ENCODE results near the gene TSPAN19.
"Not testable (repeated sequence)": the region's sequence is repeated elsewhere in the genome, so short reads cannot be mapped to it uniquely, and the experiment has no call there.

TSPAN19 gene

DNA sequence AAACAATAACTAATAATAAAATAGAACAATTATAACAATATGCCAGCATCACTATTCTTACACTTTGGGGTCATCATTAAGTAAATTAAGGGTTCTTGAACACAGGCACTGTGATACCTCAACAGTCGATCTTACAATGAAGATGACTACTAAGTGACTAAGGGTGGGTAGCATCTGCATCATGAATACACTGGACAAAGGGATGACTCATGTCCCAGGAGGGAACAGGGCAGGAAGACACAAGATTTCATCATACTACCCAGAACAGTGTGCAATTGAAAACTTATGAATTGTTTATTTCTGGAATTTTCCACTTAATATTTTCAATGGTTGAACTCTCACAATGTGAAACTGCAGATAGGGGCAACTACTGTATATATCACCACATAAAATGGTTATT is 19.7 kb downstream of the TSPAN19 start (continued):
- TF ChIP-seq, protein P1, sequence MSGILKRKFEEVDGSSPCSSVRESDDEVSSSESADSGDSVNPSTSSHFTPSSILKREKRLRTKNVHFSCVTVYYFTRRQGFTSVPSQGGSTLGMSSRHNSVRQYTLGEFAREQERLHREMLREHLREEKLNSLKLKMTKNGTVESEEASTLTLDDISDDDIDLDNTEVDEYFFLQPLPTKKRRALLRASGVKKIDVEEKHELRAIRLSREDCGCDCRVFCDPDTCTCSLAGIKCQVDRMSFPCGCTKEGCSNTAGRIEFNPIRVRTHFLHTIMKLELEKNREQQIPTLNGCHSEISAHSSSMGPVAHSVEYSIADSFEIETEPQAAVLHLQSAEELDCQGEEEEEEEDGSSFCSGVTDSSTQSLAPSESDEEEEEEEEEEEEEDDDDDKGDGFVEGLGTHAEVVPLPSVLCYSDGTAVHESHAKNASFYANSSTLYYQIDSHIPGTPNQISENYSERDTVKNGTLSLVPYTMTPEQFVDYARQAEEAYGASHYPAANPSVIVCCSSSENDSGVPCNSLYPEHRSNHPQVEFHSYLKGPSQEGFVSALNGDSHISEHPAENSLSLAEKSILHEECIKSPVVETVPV (CRISPR knock-in tag; IDR thresholded peaks at IDR 0.05): no peak
- TF ChIP-seq ISL1 (CRISPR knock-in tag; IDR thresholded peaks at IDR 0.05) (no peak), ZNF565 (CRISPR knock-in tag; conservative IDR thresholded peaks at IDR 0.05; ENCODE audit: low read depth) (no peak), ZC3H10 (CRISPR knock-in tag; IDR thresholded peaks at IDR 0.05) (no peak)

DNA sequence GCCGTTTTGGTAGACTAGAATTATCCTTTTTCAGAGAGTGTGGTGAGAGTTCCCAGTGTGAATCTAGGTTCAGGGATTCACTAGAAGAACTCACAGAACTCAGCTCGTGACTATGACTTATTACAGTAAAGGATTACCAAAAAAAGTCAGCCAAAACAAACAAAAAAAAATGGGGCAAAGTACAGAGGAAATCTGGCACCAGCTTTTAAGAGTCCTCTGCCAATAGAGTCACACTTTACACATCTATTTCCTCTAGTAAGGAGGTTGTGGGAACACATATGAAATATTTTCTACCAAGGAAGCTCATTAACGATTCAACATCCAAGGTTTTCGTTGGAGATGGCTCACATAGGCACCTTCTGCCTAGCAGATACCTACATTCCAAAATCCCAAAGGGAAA is 28.2 kb downstream of the TSPAN19 start:
- TF ChIP-seq ZC3H10 (CRISPR knock-in tag; IDR thresholded peaks at IDR 0.05) (no peak), PPARA (CRISPR knock-in tag; IDR thresholded peaks at IDR 0.05; ENCODE audit: borderline replicate concordance) (no peak), ZFP30 (CRISPR knock-in tag; IDR thresholded peaks at IDR 0.05) (no peak), ZFP3 (CRISPR knock-in tag; IDR thresholded peaks at IDR 0.05) (no peak), CSDC2 (CRISPR knock-in tag; IDR thresholded peaks at IDR 0.05) (no peak), ZNF70 (CRISPR knock-in tag; IDR thresholded peaks at IDR 0.05) (no peak), ZNF565 (CRISPR knock-in tag; conservative IDR thresholded peaks at IDR 0.05; ENCODE audit: low read depth) (no peak), ISL1 (CRISPR knock-in tag; IDR thresholded peaks at IDR 0.05) (no peak), OSR1 (CRISPR knock-in tag; IDR thresholded peaks at IDR 0.05) (no peak), ESRRG (CRISPR knock-in tag; IDR thresholded peaks at IDR 0.05) (no peak), SNAI2 (CRISPR knock-in tag; IDR thresholded peaks at IDR 0.05) (no peak), ZNF8 (CRISPR knock-in tag; IDR thresholded peaks at IDR 0.05) (no peak), BACH2 (CRISPR knock-in tag; IDR thresholded peaks at IDR 0.05; ENCODE audit: borderline replicate concordance) (no peak)
- TF ChIP-seq, protein P1 (CRISPR knock-in tag; IDR thresholded peaks at IDR 0.05): no peak
- TF ChIP-seq, protein P2, sequence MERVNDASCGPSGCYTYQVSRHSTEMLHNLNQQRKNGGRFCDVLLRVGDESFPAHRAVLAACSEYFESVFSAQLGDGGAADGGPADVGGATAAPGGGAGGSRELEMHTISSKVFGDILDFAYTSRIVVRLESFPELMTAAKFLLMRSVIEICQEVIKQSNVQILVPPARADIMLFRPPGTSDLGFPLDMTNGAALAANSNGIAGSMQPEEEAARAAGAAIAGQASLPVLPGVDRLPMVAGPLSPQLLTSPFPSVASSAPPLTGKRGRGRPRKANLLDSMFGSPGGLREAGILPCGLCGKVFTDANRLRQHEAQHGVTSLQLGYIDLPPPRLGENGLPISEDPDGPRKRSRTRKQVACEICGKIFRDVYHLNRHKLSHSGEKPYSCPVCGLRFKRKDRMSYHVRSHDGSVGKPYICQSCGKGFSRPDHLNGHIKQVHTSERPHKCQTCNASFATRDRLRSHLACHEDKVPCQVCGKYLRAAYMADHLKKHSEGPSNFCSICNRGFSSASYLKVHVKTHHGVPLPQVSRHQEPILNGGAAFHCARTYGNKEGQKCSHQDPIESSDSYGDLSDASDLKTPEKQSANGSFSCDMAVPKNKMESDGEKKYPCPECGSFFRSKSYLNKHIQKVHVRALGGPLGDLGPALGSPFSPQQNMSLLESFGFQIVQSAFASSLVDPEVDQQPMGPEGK (CRISPR knock-in tag; IDR thresholded peaks at IDR 0.05; ENCODE audit: borderline replicate concordance): no peak
- TF ChIP-seq, protein P3, sequence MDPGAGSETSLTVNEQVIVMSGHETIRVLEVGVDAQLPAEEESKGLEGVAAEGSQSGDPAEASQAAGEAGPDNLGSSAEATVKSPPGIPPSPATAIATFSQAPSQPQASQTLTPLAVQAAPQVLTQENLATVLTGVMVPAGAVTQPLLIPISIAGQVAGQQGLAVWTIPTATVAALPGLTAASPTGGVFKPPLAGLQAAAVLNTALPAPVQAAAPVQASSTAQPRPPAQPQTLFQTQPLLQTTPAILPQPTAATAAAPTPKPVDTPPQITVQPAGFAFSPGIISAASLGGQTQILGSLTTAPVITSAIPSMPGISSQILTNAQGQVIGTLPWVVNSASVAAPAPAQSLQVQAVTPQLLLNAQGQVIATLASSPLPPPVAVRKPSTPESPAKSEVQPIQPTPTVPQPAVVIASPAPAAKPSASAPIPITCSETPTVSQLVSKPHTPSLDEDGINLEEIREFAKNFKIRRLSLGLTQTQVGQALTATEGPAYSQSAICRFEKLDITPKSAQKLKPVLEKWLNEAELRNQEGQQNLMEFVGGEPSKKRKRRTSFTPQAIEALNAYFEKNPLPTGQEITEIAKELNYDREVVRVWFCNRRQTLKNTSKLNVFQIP (CRISPR knock-in tag; IDR thresholded peaks at IDR 0.05; ENCODE audit: borderline replicate concordance, low read depth): no peak
- ATAC-seq: no peak

DNA sequence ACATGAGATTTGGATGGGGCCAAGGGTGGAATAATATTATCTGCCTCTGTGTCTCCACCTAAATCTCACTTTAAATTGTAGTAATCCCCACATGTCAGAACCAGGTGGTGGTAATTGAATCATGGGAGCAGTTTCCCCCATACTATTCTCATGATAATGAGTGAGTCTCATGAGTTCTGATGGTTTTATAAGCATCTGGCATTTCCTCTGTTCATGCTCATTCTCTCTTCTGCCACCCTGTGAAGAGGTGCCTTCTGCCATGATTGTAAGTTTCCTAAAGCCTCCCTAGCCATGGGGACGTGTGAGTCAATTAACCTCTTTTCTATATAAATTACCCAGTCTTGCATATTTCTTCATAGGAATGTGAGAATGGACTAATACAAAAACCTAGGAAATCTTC is 29.9 kb downstream of the TSPAN19 start:
- no peak for TF ChIP-seq ZC3H10 (CRISPR knock-in tag; IDR thresholded peaks at IDR 0.05)
- no peak for TF ChIP-seq SNAI2 (CRISPR knock-in tag; IDR thresholded peaks at IDR 0.05)
- TF ChIP-seq, protein P4, sequence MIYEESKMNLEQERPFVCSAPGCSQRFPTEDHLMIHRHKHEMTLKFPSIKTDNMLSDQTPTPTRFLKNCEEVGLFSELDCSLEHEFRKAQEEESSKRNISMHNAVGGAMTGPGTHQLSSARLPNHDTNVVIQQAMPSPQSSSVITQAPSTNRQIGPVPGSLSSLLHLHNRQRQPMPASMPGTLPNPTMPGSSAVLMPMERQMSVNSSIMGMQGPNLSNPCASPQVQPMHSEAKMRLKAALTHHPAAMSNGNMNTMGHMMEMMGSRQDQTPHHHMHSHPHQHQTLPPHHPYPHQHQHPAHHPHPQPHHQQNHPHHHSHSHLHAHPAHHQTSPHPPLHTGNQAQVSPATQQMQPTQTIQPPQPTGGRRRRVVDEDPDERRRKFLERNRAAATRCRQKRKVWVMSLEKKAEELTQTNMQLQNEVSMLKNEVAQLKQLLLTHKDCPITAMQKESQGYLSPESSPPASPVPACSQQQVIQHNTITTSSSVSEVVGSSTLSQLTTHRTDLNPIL (CRISPR knock-in tag; IDR thresholded peaks at IDR 0.05; ENCODE audit: low read depth): no peak
- TF ChIP-seq ZFP30 (CRISPR knock-in tag; IDR thresholded peaks at IDR 0.05): no peak
- no peak for TF ChIP-seq GLIS3 (CRISPR knock-in tag; IDR thresholded peaks at IDR 0.05)
- TF ChIP-seq, protein P1 (CRISPR knock-in tag; IDR thresholded peaks at IDR 0.05): no peak
- no peak for ATAC-seq

DNA sequence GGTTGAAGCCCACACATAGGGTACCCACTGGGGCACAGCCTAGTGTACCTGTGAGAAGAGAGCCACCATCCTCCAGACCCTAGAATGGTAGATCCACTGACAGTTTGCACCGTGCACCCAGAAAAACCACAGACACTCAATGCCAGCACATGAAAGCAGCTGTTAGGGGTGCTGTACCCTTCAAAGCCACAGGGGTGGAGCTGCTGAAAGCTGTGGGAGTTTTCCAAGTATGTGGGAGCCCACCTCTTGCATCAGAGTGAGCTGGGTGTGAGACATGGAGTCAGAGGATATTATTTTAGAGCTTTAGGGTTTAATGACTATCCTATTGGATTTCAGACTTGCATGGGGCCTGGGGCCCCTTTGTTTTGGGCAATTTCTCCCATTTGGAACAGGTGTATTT is 30.5 kb downstream of the TSPAN19 start:
- TF ChIP-seq TCF4 (CRISPR knock-in tag; IDR thresholded peaks at IDR 0.05; ENCODE audit: borderline replicate concordance) (no peak), RARB (CRISPR knock-in tag; IDR thresholded peaks at IDR 0.05) (no peak), ZC3H10 (CRISPR knock-in tag; IDR thresholded peaks at IDR 0.05) (no peak), CSDC2 (CRISPR knock-in tag; IDR thresholded peaks at IDR 0.05) (no peak), GLIS3 (CRISPR knock-in tag; IDR thresholded peaks at IDR 0.05) (no peak), ZNF8 (CRISPR knock-in tag; IDR thresholded peaks at IDR 0.05) (no peak)
- TF ChIP-seq, protein P2 (CRISPR knock-in tag; IDR thresholded peaks at IDR 0.05; ENCODE audit: borderline replicate concordance): no peak
- no peak for ATAC-seq

DNA sequence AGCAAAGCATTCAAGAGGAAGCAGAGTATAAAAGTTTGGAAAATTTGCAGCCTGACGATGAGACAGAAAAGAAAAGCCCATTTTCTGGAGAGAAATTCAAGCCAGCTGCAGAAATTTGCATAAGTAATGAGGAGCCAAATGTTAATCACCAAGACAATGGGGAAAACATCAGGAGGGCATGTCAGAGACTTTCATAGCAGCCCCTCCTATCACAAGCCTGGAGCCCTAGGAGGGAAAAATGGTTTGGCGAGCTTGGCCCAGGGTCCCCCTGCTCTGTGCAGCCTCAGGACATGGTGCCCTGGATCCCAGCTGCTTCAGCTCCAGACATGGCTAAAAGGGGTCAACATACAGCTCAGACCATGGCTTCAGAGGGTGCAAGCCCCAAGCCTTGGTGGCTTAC is 31.0 kb downstream of the TSPAN19 start:
- ATAC-seq: not testable (repeated sequence)

Data from SK-N-SH treated with all-trans-retinoic acid at 6 μM for 48 hours (cell line).